T-helper 9 cell (primary cell): ENCODE data around the gene SERPINB5.

Experiments used
- DNase-seq: peaks from one replicate; pipeline ENCODE4 v3.0.0-alpha.2; 2020

SERPINB5 gene

DNA sequence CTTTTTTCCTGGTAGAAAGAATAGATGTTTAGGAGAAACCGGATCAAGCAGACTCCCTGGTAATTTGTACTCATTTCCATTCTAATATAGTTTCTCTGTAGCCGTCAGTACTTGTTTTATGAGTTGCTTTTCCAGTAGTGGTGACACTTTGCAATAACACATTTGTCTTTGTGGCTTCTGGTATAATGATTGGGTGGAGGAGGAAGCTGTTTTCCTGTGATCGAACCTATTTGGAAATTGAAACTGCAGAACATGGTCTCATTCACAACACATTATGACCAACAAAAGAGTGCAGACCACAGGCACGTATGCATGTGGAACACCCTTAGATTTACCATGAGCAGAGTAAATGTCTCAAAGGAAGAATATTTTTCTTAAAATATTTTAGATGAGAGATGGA, 57.9 kb downstream of the SERPINB5 start:
- DNase-seq = no peak

GRCh38 chr18:63539904-63540510, 63.2 kb downstream of the SERPINB5 start:
- DNase-seq = no peak

- DNase-seq = no peak
These were observed 65.3 kb downstream of the SERPINB5 start, which contains the start of gene SERPINB12 for GRCh38 chr18:63542069-63542468. TSS of gene SERPINB12 (plus strand) at chr18:63542369. CDS start at chr18:63556160, 13,791 bp downstream.

DNA sequence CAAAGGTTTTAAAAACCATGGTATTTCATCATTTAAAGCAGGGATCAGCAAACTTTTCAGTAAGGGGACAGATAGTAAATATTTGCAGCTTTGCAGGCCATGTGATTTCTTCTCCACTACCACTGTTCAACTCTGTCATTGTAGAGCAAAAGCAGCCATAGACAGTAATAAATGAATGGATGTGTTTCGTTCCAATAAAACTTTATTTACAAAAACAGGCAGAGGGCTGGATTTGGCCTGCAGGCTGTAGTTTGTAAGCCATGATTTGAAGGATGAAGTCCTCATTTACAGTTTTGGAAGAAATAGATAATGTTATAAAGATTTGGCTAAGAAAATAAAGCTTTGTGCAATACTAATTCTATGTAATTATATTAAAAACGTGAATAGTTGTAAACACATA, 67.3 kb downstream of the SERPINB5 start:
- DNase-seq = no peak

DNA sequence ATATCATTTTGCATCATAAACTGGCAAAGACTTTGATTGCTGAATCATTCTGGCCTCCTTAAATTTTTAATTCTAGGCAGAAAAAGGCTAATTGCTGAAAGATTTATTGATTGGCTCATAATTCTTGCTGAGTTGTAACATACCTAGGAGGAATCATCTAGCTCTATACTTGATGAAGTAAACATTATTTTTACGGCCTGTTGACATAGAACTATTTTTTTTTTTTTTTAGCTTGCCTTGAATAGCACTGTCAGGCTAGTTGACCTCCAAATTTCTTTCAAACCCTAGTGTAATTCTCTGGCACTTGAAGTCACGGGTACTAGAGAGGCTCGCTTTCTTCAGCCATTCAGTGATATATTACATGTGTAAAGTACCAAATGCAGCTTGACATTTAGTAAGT, 68.2 kb downstream of the SERPINB5 start:
- no peak for DNase-seq

GRCh38 chr18:63550068-63550467, 73.3 kb downstream of the SERPINB5 start:
- no peak for DNase-seq

DNA sequence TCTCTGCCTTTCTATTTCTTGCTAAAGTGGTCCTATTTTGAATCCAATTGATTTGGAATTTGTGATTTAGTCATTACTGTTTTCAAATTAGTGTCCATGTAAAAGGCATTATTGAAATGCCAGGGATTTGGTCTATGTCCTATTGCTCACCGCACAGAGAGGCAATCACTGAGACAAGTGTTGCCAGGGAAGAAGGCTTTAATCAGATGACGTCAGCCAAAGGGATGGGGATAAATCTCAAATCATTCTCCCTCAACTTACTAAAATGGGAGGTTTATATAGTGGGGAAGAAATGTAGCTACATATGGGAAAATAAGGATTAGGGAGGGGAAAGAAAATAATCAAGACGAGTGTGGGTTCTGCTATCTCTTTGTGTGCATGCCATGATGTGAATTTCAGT, 75.0 kb downstream of the SERPINB5 start:
- no peak for DNase-seq

- no peak for DNase-seq
These were observed 75.8 kb downstream of the SERPINB5 start for GRCh38 chr18:63552581-63552980.

- no peak for DNase-seq
These were observed 76.3 kb downstream of the SERPINB5 start for GRCh38 chr18:63553081-63553480.
